Gastrocnemius medialis (tissue), 4 donors: ENCODE measurements around the gene SPPL3.

Experiments used
- POLR2A ChIP-seq, 2 donors: fragments of 450-650 bp; IDR thresholded peaks; one replicate each; pipeline ENCODE4 v1.6.1; 2017; ENCODE audit warnings: antibody characterized with exemption in 2 of 2, mild to moderate bottlenecking in 2 of 2, moderate library complexity in 2 of 2
- TF ChIP-seq, protein P1 (sequence below), 5 experiments: fragments of 450-650 bp in 3 of 5; fragments of 200-600 bp in 2 of 5; sonication (generic) in 2 of 5; IDR thresholded peaks in 4 of 5; conservative IDR thresholded peaks in 1 of 5; 1 replicate in 4 of 5; 2 replicates in 1 of 5; pipeline ENCODE4 v1.5.1; 2016 to 2019; ENCODE audit warnings: antibody characterized with exemption in 5 of 5, mild to moderate bottlenecking in 3 of 5, moderate library complexity in 3 of 5

- TF ChIP-seq, protein P1, sequence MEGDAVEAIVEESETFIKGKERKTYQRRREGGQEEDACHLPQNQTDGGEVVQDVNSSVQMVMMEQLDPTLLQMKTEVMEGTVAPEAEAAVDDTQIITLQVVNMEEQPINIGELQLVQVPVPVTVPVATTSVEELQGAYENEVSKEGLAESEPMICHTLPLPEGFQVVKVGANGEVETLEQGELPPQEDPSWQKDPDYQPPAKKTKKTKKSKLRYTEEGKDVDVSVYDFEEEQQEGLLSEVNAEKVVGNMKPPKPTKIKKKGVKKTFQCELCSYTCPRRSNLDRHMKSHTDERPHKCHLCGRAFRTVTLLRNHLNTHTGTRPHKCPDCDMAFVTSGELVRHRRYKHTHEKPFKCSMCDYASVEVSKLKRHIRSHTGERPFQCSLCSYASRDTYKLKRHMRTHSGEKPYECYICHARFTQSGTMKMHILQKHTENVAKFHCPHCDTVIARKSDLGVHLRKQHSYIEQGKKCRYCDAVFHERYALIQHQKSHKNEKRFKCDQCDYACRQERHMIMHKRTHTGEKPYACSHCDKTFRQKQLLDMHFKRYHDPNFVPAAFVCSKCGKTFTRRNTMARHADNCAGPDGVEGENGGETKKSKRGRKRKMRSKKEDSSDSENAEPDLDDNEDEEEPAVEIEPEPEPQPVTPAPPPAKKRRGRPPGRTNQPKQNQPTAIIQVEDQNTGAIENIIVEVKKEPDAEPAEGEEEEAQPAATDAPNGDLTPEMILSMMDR (IDR thresholded peaks at IDR 0.05 in 4 of 5, conservative IDR thresholded peaks at IDR 0.05 in 1 of 5) = no peak
- no peak for TF ChIP-seq POLR2A (IDR thresholded peaks at IDR 0.05)
These were observed 119.4 kb downstream of the SPPL3 start for GRCh38 chr12:120784804-120785203.
